NCI-H146 (cell line): Measurements from ENCODE around the gene ZNF506.
"Not testable (repeated sequence)": the region's sequence is repeated elsewhere in the genome, so short reads cannot be mapped to it uniquely, and the experiment has no call there.

Experiments used
- DNase-seq: peaks from one replicate; lab custom pipeline; 2025; lab: John Stamatoyannopoulos, UW

Gene ZNF506

DNA sequence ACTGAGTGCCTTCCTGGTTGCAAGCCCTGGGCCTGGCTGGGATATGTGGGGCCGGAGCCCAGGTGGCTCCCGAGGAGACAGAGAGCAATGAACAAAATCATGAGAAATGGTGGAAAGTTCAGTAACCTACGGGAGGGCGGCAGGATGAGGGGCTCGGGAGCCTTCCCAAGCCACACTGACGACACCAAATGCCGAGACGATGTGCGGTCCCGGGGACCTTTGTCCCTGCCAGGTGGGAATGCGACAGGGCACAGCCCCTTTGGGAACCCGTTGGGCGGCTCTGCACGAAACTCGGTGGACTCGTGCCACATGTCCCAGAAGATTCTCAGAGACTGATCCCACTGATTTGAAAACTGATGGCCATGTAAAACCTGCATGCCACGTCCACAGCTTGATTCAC lies 76.9 kb downstream of the ZNF506 start:
- no peak for DNase-seq

DNA sequence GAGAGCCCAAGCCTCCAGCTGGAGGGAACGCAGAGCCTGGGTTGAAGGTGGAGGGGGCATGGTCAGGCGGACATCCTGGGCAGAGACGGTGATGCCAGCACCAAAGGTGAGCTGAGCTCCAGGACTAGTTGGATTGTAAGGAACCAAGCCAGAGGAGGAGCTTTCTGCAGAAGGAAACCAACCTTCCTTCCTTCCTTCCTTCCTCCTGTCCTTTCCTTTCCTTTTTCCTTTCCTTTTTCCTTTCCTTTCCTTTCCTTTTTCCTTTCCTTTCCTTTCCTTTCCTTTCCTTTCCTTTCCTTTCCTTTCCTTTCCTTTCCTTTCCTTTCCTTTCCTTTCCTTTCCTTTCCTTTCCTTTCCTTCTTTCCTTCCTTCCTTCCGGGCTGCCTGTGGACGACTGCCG lies 77.6 kb downstream of the ZNF506 start:
- not testable (repeated sequence) for DNase-seq

- no peak for DNase-seq
Measured at GRCh38 chr19:19743176-19743575, 78.4 kb downstream of the ZNF506 start.

- no peak for DNase-seq
Measured at GRCh38 chr19:19742773-19743172, 78.8 kb downstream of the ZNF506 start.
